KBM-7 (cell line): ENCODE measurements around the gene PCDHA6.
"Not testable (repeated sequence)": the region's sequence is repeated elsewhere in the genome, so short reads cannot be mapped to it uniquely, and the experiment has no call there.

Experiments used
- DNase-seq: peaks from one replicate; pipeline ENCODE4 v3.0.0-alpha.2; 2015
- in situ Hi-C: fragments of 300-500 bp; cut with MboI; formaldehyde crosslinking; loops from 2 replicates; pipeline ENCODE4 v1.14.3; 2020; ENCODE audit warnings: low sequenced_read_pairs, low pct_unique_long_range_greater_than_20kb, mixed read lengths

Gene PCDHA6

GRCh38 chr5:140849831-140850634, 22.3 kb downstream of the PCDHA6 start:
- in situ Hi-C loops = loop anchor here (25.0 kb wide), 1 partner anchor 187 kb away; no protein-coding TSS in a partner anchor
- DNase-seq = not testable (repeated sequence)

GRCh38 chr5:140855772-140856674, 28.3 kb downstream of the PCDHA6 start, which contains the start of gene PCDHA10:
PCDHA10 (plus strand) TSS chr5:140855897; CDS start chr5:140856049, 152 bp downstream.
- in situ Hi-C loops = loop anchor here (25.0 kb wide), 1 partner anchor 181 kb away; no protein-coding TSS in a partner anchor
- DNase-seq = peak; percentile 18

- no peak for DNase-seq
- in situ Hi-C loops = loop anchor here (25.0 kb wide), 1 partner anchor 180 kb away; no protein-coding TSS in a partner anchor
Measured at GRCh38 chr5:140857177-140857986, 29.6 kb downstream of the PCDHA6 start.

DNA sequence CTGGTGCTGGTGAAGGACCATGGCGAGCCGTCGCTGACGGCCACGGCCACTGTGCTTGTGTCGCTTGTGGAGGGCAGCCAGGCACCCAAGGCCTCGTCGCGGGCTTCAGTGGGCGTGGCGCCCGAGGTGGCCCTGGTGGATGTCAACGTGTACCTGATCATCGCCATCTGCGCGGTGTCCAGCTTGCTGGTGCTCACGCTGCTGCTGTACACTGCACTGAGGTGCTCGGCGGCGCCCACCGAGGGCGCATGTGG, 30.2 kb downstream of the PCDHA6 start:
- in situ Hi-C loops = loop anchor here (25.0 kb wide), 1 partner anchor 179 kb away; no protein-coding TSS in a partner anchor
- no peak for DNase-seq

DNA sequence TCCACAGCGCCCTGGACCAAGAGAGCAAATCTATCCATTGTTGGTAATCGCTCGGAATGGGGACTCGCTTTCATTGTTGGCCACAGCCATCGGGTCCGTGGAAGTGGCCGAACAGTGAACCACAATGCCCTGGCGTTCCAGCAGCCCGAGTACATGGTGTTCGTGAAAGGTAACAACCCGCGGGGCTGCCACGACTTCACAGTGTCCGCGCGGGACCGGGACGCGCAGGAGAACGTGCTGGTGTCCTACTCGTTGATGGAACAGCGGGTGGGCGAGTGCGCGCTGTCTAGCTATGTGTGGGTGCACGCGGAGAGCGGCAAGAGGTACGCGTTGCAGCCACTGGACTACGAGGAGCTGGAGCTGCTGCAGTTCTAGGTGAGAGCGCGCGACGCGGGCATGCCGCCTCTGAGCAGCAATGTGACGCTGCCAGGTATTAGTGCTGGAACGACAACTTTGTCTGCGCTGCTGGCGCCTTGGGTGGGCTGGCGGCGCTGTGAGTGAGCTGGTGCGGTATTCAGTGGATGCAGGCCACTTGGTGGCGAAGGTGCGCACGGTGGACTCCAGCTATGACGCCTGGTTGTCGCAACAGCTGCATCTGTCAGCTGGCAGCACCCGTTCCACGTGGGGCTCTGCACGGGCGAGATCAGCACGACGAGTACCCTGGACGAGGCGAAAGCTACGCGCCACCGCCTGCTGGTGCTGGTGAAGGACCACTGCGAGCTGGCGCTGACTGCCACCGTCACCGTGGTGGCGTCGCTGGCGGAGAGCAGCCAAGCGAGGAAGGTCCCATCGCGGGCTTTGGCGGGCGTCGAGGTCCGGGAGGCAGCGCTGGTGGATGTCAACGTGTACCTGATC, 34.9 kb downstream of the PCDHA6 start:
- in situ Hi-C loops = loop anchor here (25.0 kb wide), 1 partner anchor 175 kb away; no protein-coding TSS in a partner anchor

GRCh38 chr5:140868721-140869554, 41.2 kb downstream of the PCDHA6 start, which contains the start of gene PCDHA11:
PCDHA11 (plus strand) TSS chr5:140868957; CDS start chr5:140869104, 147 bp downstream.
- in situ Hi-C loops = loop anchor here (25.0 kb wide), 1 partner anchor 168 kb away; no protein-coding TSS in a partner anchor
- DNase-seq = peak; percentile 50

More for the DNA sequence above, 34.9 kb downstream of the PCDHA6 start:
- no peak for DNase-seq

DNA sequence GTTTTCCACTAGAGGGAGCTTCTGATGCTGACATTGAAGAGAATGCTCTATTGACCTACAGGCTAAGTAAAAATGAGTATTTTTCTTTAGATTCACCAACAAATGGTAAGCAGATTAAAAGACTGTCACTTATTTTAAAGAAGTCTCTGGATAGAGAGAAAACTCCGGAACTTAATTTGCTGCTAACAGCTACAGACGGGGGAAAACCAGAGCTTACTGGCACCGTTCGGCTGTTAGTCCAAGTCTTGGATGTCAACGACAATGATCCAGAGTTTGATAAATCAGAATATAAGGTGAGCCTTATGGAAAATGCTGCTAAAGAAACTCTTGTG, 41.8 kb downstream of the PCDHA6 start:
- no peak for DNase-seq
- in situ Hi-C loops = loop anchor here (25.0 kb wide), 1 partner anchor 168 kb away; no protein-coding TSS in a partner anchor

DNA sequence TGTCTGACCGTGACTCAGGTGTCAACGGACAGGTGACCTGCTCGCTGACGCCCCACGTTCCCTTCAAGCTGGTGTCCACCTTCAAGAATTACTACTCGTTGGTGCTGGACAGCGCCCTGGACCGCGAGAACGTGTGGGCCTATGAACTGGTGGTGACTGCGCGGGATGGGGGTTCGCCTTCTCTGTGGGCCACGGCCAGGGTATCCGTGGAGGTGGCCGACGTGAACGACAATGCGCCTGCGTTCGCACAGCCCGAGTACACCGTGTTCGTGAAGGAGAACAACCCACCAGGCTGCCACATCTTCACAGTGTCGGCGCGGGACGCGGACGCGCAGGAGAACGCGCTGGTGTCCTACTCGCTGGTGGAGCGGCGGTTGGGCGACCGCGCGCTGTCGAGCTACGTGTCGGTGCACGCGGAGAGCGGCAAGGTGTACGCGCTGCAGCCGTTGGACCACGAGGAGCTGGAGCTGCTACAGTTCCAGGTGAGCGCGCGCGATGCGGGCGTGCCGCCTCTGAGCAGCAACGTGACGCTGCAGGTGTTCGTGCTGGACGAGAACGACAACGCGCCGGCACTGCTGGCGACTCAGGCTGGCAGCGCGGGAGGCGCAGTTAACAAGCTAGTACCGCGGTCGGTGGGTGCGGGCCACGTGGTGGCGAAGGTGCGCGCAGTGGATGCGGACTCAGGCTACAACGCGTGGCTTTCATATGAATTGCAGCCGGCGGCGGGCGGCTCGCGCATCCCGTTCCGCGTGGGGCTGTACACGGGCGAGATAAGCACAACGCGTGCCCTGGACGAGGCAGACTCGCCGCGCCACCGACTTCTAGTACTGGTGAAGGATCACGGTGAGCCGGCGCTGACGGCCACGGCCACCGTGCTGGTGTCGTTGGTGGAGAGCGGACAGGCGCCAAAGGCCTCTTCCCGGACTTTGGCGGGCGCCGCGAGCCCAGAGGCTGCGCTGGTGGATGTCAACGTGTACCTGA, 42.8 kb downstream of the PCDHA6 start:
- DNase-seq = no peak
- in situ Hi-C loops = loop anchor here (25.0 kb wide), 1 partner anchor 167 kb away; no protein-coding TSS in a partner anchor

- in situ Hi-C loops = no loop called here
- DNase-seq = no peak
Measured at GRCh38 chr5:140875085-140876065, 47.6 kb downstream of the PCDHA6 start, which contains the start of gene PCDHA12. PCDHA12 (plus strand) TSS chr5:140875308; CDS start chr5:140875473, 165 bp downstream.

DNA sequence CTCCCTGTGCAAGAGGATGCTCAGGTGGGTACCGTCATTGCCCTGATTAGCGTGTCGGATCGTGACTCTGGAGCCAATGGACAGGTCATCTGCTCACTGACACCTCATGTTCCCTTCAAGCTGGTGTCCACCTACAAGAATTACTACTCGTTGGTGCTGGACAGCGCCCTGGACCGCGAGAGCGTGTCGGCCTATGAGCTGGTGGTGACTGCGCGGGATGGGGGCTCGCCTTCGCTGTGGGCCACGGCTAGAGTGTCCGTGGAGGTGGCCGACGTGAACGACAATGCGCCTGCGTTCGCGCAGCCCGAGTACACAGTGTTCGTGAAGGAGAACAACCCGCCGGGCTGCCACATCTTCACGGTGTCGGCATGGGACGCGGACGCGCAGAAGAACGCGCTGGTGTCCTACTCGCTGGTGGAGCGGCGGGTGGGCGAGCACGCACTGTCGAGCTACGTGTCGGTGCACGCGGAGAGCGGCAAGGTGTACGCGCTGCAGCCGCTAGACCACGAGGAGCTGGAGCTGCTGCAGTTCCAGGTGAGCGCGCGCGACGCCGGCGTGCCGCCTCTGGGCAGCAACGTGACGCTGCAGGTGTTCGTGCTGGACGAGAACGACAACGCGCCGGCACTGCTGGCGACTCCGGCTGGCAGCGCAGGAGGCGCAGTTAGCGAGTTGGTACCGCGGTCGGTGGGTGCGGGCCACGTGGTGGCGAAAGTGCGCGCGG, 48.9 kb downstream of the PCDHA6 start:
- DNase-seq, in situ Hi-C loops: not testable (repeated sequence)

DNA sequence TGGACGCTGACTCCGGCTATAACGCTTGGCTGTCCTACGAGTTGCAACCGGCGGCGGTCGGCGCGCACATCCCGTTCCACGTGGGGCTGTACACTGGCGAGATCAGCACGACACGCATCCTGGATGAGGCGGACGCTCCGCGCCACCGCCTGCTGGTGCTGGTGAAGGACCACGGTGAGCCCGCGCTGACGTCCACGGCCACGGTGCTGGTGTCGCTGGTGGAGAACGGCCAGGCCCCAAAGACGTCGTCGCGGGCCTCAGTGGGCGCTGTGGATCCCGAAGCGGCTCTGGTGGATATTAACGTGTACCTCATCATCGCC, 49.5 kb downstream of the PCDHA6 start:
- DNase-seq = no peak
- in situ Hi-C loops = no loop called here
